ENCODE results near the gene KMT2D.

DNA sequence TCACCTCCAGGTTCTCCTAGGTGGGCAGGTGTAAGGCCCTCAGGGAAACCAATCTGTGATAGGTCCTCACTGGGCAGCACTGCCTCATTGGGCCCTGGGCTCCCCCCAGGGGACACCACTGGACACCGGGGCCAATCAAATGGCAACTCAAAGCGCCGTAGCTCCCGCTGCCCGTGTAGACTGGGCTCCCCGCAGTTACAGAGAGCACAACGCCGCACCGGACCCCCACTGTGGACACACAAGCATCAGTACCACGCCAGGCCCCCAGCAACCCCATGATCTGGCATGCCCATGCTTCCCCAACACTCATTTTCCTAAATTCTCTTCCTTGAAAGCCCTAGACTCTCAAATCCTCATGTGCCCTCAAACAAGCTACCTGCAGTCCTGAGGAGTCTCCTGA, 6.1 kb downstream of the KMT2D start:
- TF ChIP-seq, protein P1, sequence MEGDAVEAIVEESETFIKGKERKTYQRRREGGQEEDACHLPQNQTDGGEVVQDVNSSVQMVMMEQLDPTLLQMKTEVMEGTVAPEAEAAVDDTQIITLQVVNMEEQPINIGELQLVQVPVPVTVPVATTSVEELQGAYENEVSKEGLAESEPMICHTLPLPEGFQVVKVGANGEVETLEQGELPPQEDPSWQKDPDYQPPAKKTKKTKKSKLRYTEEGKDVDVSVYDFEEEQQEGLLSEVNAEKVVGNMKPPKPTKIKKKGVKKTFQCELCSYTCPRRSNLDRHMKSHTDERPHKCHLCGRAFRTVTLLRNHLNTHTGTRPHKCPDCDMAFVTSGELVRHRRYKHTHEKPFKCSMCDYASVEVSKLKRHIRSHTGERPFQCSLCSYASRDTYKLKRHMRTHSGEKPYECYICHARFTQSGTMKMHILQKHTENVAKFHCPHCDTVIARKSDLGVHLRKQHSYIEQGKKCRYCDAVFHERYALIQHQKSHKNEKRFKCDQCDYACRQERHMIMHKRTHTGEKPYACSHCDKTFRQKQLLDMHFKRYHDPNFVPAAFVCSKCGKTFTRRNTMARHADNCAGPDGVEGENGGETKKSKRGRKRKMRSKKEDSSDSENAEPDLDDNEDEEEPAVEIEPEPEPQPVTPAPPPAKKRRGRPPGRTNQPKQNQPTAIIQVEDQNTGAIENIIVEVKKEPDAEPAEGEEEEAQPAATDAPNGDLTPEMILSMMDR (conservative IDR thresholded peaks at IDR 0.05; ENCODE audit: low read length), result no peak
- TF ChIP-seq EZH2phosphoT487 (IDR thresholded peaks at IDR 0.05; ENCODE audit: borderline replicate concordance, low read depth, low read length), result no peak
